ENCODE results near the gene NTN1. TPM values are rescaled to one million over a fixed set of nuclear protein-coding genes. Genes with fewer than 3 reads are reported as not detected.

Gene NTN1
- total RNA-seq, 1 experiment from 2014 or later, result 14.5 TPM

DNA sequence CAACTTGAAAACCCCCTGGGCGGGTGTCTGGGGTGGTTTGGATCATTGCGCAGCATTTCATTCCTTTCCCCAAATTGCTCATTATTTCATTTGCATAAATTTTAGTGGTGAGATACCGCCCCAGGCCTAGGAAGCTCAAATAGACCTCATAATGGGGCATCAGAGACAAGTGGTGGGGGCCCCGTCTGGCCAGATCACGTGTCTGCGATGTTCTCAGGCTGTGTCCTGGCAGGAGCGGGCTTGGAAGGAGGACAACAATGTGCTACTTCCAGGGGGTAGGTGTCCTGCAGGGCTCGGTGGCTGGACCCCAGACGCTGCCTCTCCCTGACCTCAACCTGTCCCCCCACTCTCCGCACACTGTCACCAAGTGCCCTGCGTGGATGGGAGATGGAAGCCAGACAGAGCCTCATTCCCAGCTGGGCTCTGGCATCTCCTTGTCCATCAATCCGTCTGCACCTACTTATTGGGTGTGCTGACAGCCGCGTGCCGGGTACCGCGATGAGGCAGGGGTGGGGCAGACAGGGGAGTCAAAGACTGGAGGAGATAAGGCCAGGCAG is 116.9 kb downstream of the NTN1 start:
- POLR2A ChIA-PET, result no interaction called here

DNA sequence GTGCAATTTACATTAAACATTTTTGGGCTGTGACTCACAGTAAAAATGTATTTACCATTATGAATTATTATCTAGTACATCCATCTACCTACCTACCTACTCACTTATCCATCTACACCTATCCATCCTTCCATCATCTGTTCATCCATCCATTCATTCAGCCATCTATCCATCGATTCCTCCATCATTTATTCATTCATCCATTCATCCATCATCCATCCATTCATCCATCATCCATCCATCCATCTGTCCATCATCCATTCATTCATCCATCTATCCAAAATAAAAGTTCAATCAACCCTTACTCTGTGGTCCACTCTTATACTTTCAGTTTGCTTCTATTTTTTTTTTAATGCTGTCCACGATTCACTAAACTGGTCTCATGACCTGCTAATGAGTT is 118.4 kb downstream of the NTN1 start:
- no TSS peak for BruUV-seq (replicated peaks)
- TF ChIP-seq POLR2AphosphoS5 (IDR thresholded peaks at IDR 0.05; ENCODE audit: low read depth, low read length) (no peak), TCF7L2 (IDR thresholded peaks at IDR 0.05; ENCODE audit: low read depth, low read length) (no peak), SIN3A (IDR thresholded peaks at IDR 0.05; ENCODE audit: borderline replicate concordance, insufficient read depth, low read depth, low read length) (no peak)
- TF ChIP-seq, protein P1, sequence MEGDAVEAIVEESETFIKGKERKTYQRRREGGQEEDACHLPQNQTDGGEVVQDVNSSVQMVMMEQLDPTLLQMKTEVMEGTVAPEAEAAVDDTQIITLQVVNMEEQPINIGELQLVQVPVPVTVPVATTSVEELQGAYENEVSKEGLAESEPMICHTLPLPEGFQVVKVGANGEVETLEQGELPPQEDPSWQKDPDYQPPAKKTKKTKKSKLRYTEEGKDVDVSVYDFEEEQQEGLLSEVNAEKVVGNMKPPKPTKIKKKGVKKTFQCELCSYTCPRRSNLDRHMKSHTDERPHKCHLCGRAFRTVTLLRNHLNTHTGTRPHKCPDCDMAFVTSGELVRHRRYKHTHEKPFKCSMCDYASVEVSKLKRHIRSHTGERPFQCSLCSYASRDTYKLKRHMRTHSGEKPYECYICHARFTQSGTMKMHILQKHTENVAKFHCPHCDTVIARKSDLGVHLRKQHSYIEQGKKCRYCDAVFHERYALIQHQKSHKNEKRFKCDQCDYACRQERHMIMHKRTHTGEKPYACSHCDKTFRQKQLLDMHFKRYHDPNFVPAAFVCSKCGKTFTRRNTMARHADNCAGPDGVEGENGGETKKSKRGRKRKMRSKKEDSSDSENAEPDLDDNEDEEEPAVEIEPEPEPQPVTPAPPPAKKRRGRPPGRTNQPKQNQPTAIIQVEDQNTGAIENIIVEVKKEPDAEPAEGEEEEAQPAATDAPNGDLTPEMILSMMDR (IDR thresholded peaks at IDR 0.05), result no peak
- TF ChIP-seq, protein P2, sequence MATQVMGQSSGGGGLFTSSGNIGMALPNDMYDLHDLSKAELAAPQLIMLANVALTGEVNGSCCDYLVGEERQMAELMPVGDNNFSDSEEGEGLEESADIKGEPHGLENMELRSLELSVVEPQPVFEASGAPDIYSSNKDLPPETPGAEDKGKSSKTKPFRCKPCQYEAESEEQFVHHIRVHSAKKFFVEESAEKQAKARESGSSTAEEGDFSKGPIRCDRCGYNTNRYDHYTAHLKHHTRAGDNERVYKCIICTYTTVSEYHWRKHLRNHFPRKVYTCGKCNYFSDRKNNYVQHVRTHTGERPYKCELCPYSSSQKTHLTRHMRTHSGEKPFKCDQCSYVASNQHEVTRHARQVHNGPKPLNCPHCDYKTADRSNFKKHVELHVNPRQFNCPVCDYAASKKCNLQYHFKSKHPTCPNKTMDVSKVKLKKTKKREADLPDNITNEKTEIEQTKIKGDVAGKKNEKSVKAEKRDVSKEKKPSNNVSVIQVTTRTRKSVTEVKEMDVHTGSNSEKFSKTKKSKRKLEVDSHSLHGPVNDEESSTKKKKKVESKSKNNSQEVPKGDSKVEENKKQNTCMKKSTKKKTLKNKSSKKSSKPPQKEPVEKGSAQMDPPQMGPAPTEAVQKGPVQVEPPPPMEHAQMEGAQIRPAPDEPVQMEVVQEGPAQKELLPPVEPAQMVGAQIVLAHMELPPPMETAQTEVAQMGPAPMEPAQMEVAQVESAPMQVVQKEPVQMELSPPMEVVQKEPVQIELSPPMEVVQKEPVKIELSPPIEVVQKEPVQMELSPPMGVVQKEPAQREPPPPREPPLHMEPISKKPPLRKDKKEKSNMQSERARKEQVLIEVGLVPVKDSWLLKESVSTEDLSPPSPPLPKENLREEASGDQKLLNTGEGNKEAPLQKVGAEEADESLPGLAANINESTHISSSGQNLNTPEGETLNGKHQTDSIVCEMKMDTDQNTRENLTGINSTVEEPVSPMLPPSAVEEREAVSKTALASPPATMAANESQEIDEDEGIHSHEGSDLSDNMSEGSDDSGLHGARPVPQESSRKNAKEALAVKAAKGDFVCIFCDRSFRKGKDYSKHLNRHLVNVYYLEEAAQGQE (IDR thresholded peaks at IDR 0.05; ENCODE audit: insufficient read depth in 1 of 2, low read depth in 2 of 2, low read length in 1 of 2), result no peak
- no peak for ATAC-seq
- no peak for DNase-seq (ENCODE audit: low read depth, low spot score)
- H3K27ac ChIP-seq (ENCODE audit: low read length), result no peak overlapping the region
- no peaks in the 10 kb centered on the region; the same call in 1 of the 2 replicates for H3K4me1 ChIP-seq (ENCODE audit: control insufficient read depth, insufficient read depth, low read length)
- ChIA-PET CTCF (no interaction called here), POLR2A (interaction anchor here (0.5 kb wide), 1 partner anchor 415 kb away, joined by 6 read pairs; no protein-coding TSS in a partner anchor)
- intact Hi-C loops (cut with micrococcal nuclease; ENCODE audit: unreplicated experiment) (no loop called here), in situ Hi-C loops (cut with HindIII; ENCODE audit: low pct_unique_long_range_greater_than_20kb, low sequenced_read_pairs) (no loop called here)
- no peaks in the 10 kb centered on the region for H3K9me3 ChIP-seq (ENCODE audit: control insufficient read depth, insufficient read depth, low read depth, low read length)
- H3K36me3 ChIP-seq (ENCODE audit: control insufficient read depth, insufficient read depth, low read length), result no peaks in the 10 kb centered on the region
- H3K4me3 ChIP-seq (ENCODE audit: low read depth in 2 of 2, low read length in 2 of 2), result no peak overlapping the region
- no peaks in the 10 kb centered on the region for H3K27me3 ChIP-seq (ENCODE audit: control insufficient read depth, insufficient read depth, low read length)

More for the DNA sequence above, 116.9 kb downstream of the NTN1 start:
- TF ChIP-seq TCF7L2 (IDR thresholded peaks at IDR 0.05; ENCODE audit: low read depth, low read length), result no peak
- TF ChIP-seq, protein P1 (IDR thresholded peaks at IDR 0.05), result no peak
- no peak for TF ChIP-seq SIN3A (IDR thresholded peaks at IDR 0.05; ENCODE audit: borderline replicate concordance, insufficient read depth, low read depth, low read length)
- no peak for TF ChIP-seq POLR2AphosphoS5 (IDR thresholded peaks at IDR 0.05; ENCODE audit: low read depth, low read length)
- H3K9me3 ChIP-seq (ENCODE audit: control insufficient read depth, insufficient read depth, low read depth, low read length), result no peaks in the 10 kb centered on the region
- CTCF ChIA-PET, result no interaction called here
- H3K4me3 ChIP-seq (ENCODE audit: low read depth in 2 of 2, low read length in 2 of 2), result no peak overlapping the region
- no peaks in the 10 kb centered on the region for H3K36me3 ChIP-seq (ENCODE audit: control insufficient read depth, insufficient read depth, low read length)
- ATAC-seq (no peak), DNase-seq (ENCODE audit: low read depth, low spot score) (no peak)
- H3K27me3 ChIP-seq (ENCODE audit: control insufficient read depth, insufficient read depth, low read length), result no peaks in the 10 kb centered on the region
- no peak overlapping the region for H3K27ac ChIP-seq (ENCODE audit: low read length)
- intact Hi-C loops (cut with micrococcal nuclease; ENCODE audit: unreplicated experiment), result no loop called here
- in situ Hi-C loops (cut with HindIII; ENCODE audit: low pct_unique_long_range_greater_than_20kb, low sequenced_read_pairs), result no loop called here
- no peaks in the 10 kb centered on the region; the same call in 1 of the 2 replicates for H3K4me1 ChIP-seq (ENCODE audit: control insufficient read depth, insufficient read depth, low read length)
- BruUV-seq (replicated peaks), result no TSS peak
